PC-9 (cell line): Measurements from ENCODE around the gene IFT88. TPM values are rescaled to one million over a fixed set of nuclear protein-coding genes. Genes with fewer than 3 reads are reported as not detected.

ENCODE experiments used
- BruUV-seq: library from RNA; stranded (reverse); fragments of 400-500 nt; replicated peaks from 2 replicates; lab custom pipeline; 2021; lab: Mats Ljungman, UMichigan
- CTCF ChIA-PET: fragments of 300-600 bp; sonication (Branson Sonifier 250); formaldehyde crosslinking; loops from one replicate; lab custom pipeline; 2022; ENCODE audit warnings: antibody characterized with exemption; lab: Charles Lee
- POLR2A ChIA-PET: fragments of 300-600 bp; sonication (Branson Sonifier 250); formaldehyde crosslinking; loops from one replicate; lab custom pipeline; 2022; ENCODE audit warnings: antibody characterized with exemption; ENCODE audit not compliant: unreplicated experiment; lab: Charles Lee
- DNase-seq, 2 experiments: peaks; one replicate each; pipeline versions ENCODE4 v3.0.0 to v3.0.0-alpha.2; 2015 to 2022; ENCODE audit warnings: mixed read lengths in 1 of 2
- H2AFZ ChIP-seq: fragments of 200-600 bp; sonication (generic); 2 replicates; pipeline ENCODE4 v1.8.1; 2017; ENCODE audit warnings: antibody characterized with exemption
- H3F3A ChIP-seq: fragments of 200-600 bp; sonication (generic); 2 replicates; pipeline ENCODE4 v1.8.1; 2017; ENCODE audit warnings: antibody characterized with exemption, mild to moderate bottlenecking, low read depth; ENCODE audit not compliant: insufficient read depth
- H3K27ac ChIP-seq: fragments of 200-600 bp; sonication (generic); 2 replicates; pipeline ENCODE4 v1.6.1; 2016; ENCODE audit warnings: mixed run types
- H3K27me3 ChIP-seq: fragments of 200-600 bp; sonication (generic); 2 replicates; pipeline ENCODE4 v1.6.1; 2016; ENCODE audit warnings: low read depth, mixed run types; ENCODE audit not compliant: insufficient read depth
- H3K36me3 ChIP-seq: fragments of 200-600 bp; sonication (generic); 2 replicates; pipeline ENCODE4 v1.6.1; 2016; ENCODE audit warnings: low read depth, mixed run types
- H3K4me1 ChIP-seq: fragments of 200-600 bp; sonication (generic); replicated peaks from 2 replicates; pipeline ENCODE4 v1.6.1; 2016; ENCODE audit warnings: mixed run types; ENCODE audit not compliant: insufficient read depth
- H3K4me2 ChIP-seq: fragments of 200-600 bp; sonication (generic); 2 replicates; pipeline ENCODE4 v1.6.1; 2017; ENCODE audit warnings: mixed run types
- H3K4me3 ChIP-seq: fragments of 200-600 bp; sonication (generic); 2 replicates; pipeline ENCODE4 v1.6.1; 2016; ENCODE audit warnings: mixed run types
- H3K79me2 ChIP-seq: fragments of 200-600 bp; sonication (generic); 2 replicates; pipeline ENCODE4 v1.6.1; 2017; ENCODE audit warnings: low read depth, mixed run types
- H3K9me2 ChIP-seq: fragments of 200-600 bp; sonication (generic); 2 replicates; pipeline ENCODE4 v1.8.1; 2017; ENCODE audit warnings: mild to moderate bottlenecking; ENCODE audit not compliant: insufficient read depth
- H3K9me3 ChIP-seq: fragments of 200-600 bp; sonication (generic); 2 replicates; pipeline ENCODE4 v1.8.1; 2016; ENCODE audit warnings: low read depth; ENCODE audit not compliant: insufficient read depth
- H4K20me1 ChIP-seq: fragments of 200-600 bp; sonication (generic); 2 replicates; pipeline ENCODE4 v1.8.1; 2017; ENCODE audit not compliant: insufficient read depth
- EZH2 ChIP-seq: fragments of 200-600 bp; sonication (generic); IDR thresholded peaks from 2 replicates; pipeline ENCODE4 v1.8.0; 2017; ENCODE audit warnings: antibody characterized with exemption, low read depth
- intact Hi-C: fragments of 100-400 bp; cut with micrococcal nuclease; formaldehyde crosslinking; loops from one replicate; pipeline ENCODE4 v1.10.0; 2022; ENCODE audit not compliant: unreplicated experiment
- total RNA-seq: library from RNA; stranded (reverse); gene quantifications from 2 replicates; pipeline ENCODE4 v1.2.3, GENCODE V29; 2021
- TF ChIP-seq, protein P1 (sequence below): fragments of 200-600 bp; sonication (generic); conservative IDR thresholded peaks from 2 replicates; pipeline ENCODE4 v1.6.1; 2017; ENCODE audit warnings: mixed run types, antibody characterized with exemption, mild to moderate bottlenecking, moderate library complexity

The IFT88 gene
- total RNA-seq, 1 experiment from 2014 or later, result 11.7 TPM

DNA sequence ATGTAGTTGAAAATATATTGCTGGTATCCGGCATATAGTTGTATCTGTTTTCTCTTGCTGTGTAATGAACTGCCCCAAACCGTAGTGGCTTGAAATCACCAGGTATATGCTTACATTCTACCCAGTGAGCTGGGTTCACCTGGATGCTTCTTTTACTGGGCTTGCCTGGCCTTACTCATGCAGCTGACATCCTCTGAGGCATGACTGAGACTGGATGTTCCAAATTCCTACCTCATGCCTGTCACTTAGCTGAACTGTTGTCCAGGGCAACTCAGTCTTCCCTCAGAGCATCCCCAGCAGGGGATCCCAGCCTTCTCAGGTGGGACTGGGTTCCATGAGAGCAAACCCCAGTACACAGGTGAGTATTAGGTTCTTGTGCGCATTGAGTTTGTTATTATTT is 66.8 kb downstream of the IFT88 start:
- Histone ChIP-seq H3K4me1 (no peaks in the 10 kb centered on the region), H3K9me2 (no peaks in the 10 kb centered on the region; the same call in 1 of the 2 replicates), H3F3A (no peaks in the 10 kb centered on the region), H3K79me2 (no peaks in the 10 kb centered on the region), H3K27ac (no peak overlapping the region), H3K27me3 (no peaks in the 10 kb centered on the region), H4K20me1 (no peaks in the 10 kb centered on the region), H3K36me3 (no peaks in the 10 kb centered on the region), H3K4me3 (no peak overlapping the region), H3K4me2 (no peak overlapping the region), H3K9me3 (no peaks in the 10 kb centered on the region), H2AFZ (no peak overlapping the region)
- intact Hi-C loops, result no loop called here
- POLR2A ChIA-PET, result no interaction called here
- DNase-seq, result no peak
- TF ChIP-seq EZH2, result no peak
- TF ChIP-seq, protein P1, sequence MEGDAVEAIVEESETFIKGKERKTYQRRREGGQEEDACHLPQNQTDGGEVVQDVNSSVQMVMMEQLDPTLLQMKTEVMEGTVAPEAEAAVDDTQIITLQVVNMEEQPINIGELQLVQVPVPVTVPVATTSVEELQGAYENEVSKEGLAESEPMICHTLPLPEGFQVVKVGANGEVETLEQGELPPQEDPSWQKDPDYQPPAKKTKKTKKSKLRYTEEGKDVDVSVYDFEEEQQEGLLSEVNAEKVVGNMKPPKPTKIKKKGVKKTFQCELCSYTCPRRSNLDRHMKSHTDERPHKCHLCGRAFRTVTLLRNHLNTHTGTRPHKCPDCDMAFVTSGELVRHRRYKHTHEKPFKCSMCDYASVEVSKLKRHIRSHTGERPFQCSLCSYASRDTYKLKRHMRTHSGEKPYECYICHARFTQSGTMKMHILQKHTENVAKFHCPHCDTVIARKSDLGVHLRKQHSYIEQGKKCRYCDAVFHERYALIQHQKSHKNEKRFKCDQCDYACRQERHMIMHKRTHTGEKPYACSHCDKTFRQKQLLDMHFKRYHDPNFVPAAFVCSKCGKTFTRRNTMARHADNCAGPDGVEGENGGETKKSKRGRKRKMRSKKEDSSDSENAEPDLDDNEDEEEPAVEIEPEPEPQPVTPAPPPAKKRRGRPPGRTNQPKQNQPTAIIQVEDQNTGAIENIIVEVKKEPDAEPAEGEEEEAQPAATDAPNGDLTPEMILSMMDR, result no peak
- CTCF ChIA-PET, result no interaction called here
- no TSS peak for BruUV-seq

DNA sequence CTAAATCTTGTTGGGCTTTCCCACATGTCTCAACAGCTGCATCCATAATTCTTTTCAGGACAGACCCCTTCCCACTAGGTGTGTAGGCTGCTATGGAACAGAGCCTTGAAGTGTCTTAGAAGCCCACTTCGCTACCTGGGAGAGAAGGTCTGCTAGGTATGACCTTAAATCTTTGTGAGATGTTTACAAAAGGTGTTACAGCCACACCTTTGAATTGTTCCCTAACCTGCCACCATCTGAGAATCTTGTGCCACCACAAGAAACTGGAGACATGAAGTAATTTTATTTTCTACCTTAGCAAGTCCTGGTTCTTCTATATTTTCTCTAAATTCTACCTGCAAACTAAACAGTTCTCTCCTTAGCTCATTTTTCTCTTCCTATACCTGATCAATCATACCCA is 69.1 kb downstream of the IFT88 start:
- no peak overlapping the region for H2AFZ ChIP-seq
- CTCF ChIA-PET, result no interaction called here
- H4K20me1 ChIP-seq, result no peaks in the 10 kb centered on the region
- no peak overlapping the region for H3K4me3 ChIP-seq
- no peaks in the 10 kb centered on the region for H3K4me1 ChIP-seq
- H3K79me2 ChIP-seq, result no peaks in the 10 kb centered on the region
- no TSS peak for BruUV-seq
- no peaks in the 10 kb centered on the region for H3F3A ChIP-seq
- no peaks in the 10 kb centered on the region for H3K36me3 ChIP-seq
- no peaks in the 10 kb centered on the region for H3K27me3 ChIP-seq
- no peak for DNase-seq
- H3K4me2 ChIP-seq, result no peak overlapping the region
- no peak for TF ChIP-seq EZH2
- TF ChIP-seq, protein P1, result no peak
- H3K27ac ChIP-seq, result no peak overlapping the region
- POLR2A ChIA-PET, result no interaction called here
- no peaks in the 10 kb centered on the region; the same call in 1 of the 2 replicates for H3K9me2 ChIP-seq
- intact Hi-C loops, result no loop called here
- no peaks in the 10 kb centered on the region for H3K9me3 ChIP-seq

DNA sequence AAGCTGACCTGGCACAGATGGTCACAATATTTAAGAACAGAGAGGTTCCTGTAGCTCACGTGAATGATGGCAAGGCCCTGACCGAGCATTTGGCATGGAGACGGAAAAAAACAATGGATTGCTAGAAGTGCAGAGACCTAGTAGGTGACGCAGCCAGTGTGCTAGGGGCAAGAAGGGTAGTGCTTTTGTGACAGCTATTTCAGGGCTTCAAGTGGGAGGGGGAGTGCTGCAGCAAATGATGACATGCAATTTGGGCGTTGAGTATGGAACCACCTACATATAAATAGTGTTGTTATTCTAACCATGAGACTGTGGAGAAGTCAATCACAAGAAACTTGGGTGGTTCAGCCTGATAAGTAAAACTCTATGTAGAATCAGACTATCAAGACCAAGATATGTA is 70.9 kb downstream of the IFT88 start:
- Histone ChIP-seq H3K27ac (no peak overlapping the region), H3K9me2 (no peaks in the 10 kb centered on the region; the same call in 1 of the 2 replicates), H3K4me3 (no peak overlapping the region), H3K79me2 (no peaks in the 10 kb centered on the region), H3K9me3 (no peaks in the 10 kb centered on the region), H3K36me3 (no peaks in the 10 kb centered on the region), H3F3A (no peaks in the 10 kb centered on the region), H4K20me1 (no peaks in the 10 kb centered on the region), H3K4me2 (no peak overlapping the region), H2AFZ (no peak overlapping the region), H3K27me3 (no peaks in the 10 kb centered on the region), H3K4me1 (no peaks in the 10 kb centered on the region)
- no TSS peak for BruUV-seq
- TF ChIP-seq EZH2, result no peak
- TF ChIP-seq, protein P1, result no peak
- DNase-seq, result no peak
- POLR2A ChIA-PET, result no interaction called here
- intact Hi-C loops, result no loop called here
- CTCF ChIA-PET, result no interaction called here
